C4-2B (cell line): ENCODE results near the gene TSPEAR.

Experiments used
- H3K27ac ChIP-seq: fragments of 450-650 bp; 2 replicates; pipeline ENCODE4 v1.5.1; 2017
- CTCF ChIP-seq: fragments of 450-650 bp; conservative IDR thresholded peaks from 2 replicates; pipeline ENCODE4 v1.5.1; 2017; ENCODE audit warnings: mild to moderate bottlenecking
- ZFX ChIP-seq: fragments of 450-650 bp; IDR thresholded peaks from 2 replicates; pipeline ENCODE4 v1.6.1; 2017

TSPEAR gene

GRCh38 chr21:44511219-44511937, 200.0 kb downstream of the TSPEAR start:
- TF ChIP-seq ZFX (no peak), CTCF (no peak)
- H3K27ac ChIP-seq: no peak overlapping the region

- no peak overlapping the region for H3K27ac ChIP-seq
- TF ChIP-seq ZFX (no peak), CTCF (peak; percentile 86)
Observed at GRCh38 chr21:44510508-44511218, 200.7 kb downstream of the TSPEAR start.

GRCh38 chr21:44510109-44510507, 201.3 kb downstream of the TSPEAR start:
- TF ChIP-seq CTCF (no peak), ZFX (no peak)
- no peak overlapping the region for H3K27ac ChIP-seq

GRCh38 chr21:44509539-44509938, 201.8 kb downstream of the TSPEAR start:
- H3K27ac ChIP-seq: no peak overlapping the region
- TF ChIP-seq ZFX (no peak), CTCF (no peak; the same call in none of the 2 replicates)

- no peak overlapping the region for H3K27ac ChIP-seq
- TF ChIP-seq CTCF: no peak
- no peak for TF ChIP-seq ZFX
Observed at GRCh38 chr21:44508711-44509445, 202.5 kb downstream of the TSPEAR start.

GRCh38 chr21:44508426-44508710, 203.0 kb downstream of the TSPEAR start:
- no peak overlapping the region for H3K27ac ChIP-seq
- TF ChIP-seq ZFX: no peak
- no peak for TF ChIP-seq CTCF
